Stimulated activated naive CD4-positive, alpha-beta T cell (primary cell): ENCODE measurements around the gene GALNT18.

Source experiments
- DNase-seq, 6 experiments: peaks; one replicate each; lab custom pipeline; 2025; lab: John Stamatoyannopoulos, UW

GALNT18 gene

DNA sequence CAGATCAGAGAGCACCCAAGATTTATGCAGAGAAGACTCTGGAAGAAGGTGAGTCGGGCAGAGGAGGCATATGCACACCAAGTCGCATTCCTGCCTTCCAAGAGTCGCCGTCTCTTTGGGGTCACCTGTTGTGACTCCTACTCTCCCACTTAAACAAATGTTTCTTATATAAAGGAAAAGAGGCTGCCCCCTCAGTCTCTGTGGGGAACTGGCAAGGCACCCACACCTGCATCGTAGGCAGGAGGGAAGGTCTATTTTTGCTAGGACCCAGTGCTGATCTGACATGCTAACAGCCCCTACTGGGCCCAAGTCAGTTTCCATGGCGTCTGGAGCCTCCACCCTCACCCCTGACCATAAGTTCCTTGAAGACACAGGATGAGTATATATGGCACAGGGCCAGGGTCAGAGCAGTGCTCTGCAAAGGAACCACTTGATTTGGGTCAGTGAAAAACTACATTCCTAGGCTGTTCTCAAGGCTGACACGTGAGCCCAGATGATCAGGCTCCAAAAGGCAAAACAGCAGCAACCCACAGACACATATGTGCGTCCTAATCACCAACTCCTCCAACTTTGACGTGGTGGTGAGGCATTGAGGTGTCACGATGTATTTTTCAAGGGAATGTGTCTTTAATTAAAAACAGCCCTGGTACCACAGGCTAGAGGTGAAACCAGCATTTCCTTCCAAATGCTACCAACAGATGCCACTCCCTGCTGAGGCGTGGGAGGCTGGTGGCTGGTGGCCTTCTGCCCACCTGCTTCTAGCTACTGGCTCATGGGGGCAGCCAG, 213.2 kb downstream of the GALNT18 start:
- no peak for DNase-seq

DNA sequence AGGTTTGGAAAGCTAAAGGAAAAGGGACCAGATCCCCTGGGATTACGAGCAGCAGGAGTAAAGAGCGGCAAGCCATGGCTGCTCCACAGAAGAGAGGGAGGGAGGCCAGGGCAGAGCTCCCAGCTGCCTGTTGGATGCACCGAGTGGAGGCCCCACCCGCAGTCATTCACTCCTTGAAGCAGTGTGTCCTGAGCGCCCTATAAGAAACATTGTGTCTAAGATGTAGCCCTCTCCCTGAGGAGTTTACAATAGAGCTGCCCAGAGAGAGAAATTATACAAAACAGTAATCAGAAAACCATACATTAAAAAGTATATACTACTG, 214.1 kb downstream of the GALNT18 start:
- no peak for DNase-seq

DNA sequence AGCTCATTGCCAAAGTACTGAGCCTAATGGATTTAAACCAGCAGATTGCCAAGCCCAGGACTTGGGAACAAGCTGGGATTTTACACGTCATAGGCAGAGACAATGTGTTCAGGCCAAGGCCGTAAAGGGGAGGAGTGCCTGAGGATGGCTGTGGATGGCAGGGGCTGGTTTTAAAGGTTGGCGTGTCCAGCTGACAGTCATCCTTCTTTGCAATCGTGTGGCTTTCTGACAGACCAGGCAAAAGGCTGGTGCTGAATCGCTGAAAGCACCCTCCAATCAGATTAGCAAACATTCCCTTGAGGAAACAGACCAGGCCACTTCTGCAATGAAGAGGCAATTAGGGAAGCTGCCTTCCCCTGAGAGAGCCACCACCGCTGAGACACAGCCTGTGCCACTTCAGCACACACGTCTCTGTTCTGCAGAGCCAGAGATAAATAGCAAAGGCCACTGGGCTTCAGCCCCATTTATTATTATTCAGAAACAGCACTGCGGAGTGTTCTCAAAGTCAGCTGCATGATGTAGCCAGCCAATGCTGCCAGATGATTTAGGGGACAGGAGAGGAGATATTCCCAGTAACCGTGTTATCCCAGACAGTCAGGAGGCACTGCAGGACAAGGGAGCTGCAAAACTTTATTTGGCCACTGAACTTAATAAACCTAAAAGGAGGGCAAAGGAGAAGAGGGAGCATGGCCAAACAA, 214.6 kb downstream of the GALNT18 start:
- no peak for DNase-seq

DNA sequence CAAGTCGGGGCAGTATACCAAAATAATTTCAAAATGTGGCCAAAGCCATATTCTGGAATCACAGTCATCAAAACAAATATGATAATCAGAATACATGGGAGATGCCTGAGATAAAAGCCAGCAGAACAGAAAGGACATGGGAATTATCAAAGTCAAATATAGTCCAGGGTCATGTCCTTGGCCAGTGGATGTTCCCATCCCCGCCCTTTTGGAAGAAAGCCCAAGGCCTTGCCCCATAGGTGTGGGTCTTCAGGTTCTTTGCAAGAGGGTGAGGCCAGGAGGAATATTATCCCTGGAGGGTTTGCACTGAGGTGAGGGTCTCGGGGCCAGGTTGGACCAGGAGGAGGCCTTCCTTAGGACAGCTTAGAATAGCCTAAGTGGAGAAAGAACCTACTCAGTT, 215.2 kb downstream of the GALNT18 start:
- no peak for DNase-seq

DNA sequence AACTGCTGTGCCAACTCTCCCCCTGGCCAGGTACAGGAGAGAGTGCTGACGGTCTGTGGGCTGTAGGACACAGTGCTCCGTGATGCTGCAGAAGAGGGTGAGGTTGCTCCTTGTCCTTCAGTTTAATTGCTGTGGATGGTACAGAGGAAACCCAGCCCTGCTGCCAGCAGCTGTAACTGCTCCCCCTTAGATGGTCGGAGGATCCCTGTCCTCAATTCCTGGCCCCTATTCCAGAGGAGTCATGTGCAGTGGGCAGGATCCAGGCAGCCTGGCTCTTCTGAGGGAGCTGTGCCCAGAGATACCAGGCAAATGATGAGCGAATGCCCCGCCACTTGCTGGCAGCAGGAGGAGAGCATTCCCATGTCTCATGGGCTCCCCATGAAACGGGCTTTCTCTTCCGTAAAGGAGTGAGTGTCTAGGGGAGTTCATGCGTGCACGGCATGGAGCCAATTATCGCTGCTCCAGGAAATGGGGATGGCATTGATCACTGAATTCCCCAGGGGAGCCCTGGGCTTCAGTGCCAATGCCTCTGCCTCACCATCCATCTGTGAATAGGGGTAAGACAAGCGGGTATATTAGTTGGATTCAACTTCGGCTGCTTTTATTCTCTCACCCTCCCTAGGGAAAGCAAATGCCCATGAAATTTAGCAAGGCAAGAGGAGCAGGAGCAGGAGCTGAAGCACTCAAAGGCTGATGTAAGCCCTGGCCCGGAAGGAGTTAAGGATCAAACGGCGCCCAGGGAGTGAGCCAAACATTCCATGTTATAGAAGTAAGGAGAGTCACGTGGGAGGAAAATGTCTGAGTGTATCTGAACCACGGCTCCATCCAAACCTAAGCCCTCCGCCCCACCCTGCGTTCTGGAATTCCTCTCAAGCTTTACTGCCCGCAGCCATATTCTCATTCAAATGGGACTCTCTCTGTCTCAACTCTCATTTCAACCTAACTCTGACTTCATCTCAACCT, 217.8 kb downstream of the GALNT18 start:
- no peak for DNase-seq

DNA sequence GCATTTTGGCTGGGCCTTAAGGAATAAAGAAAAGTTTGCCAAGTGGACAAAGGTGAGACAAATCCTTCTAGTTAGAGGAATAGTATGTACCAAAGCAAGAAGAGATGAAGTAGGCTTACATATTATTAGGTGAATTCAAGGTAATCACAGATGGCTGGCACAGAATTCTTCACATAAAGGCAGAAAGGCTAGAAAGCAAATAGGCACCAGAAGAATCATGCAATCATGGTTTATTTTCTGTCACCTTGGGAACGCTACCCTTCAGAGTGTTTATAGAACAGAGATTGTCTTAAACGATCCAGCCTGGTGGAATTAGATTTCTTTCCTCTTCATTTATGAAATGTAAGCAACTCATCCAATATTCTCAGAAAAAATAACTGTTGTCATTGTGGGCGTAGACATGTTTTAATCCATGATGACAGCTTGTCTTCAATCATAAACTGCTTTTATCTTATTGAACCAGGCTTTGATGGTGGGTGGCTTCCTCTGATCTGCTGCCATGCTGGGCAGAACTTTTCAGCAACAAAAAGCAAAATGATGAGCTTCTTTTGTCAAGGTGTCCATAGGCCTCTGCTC, 219.8 kb downstream of the GALNT18 start:
- DNase-seq = no peak

DNA sequence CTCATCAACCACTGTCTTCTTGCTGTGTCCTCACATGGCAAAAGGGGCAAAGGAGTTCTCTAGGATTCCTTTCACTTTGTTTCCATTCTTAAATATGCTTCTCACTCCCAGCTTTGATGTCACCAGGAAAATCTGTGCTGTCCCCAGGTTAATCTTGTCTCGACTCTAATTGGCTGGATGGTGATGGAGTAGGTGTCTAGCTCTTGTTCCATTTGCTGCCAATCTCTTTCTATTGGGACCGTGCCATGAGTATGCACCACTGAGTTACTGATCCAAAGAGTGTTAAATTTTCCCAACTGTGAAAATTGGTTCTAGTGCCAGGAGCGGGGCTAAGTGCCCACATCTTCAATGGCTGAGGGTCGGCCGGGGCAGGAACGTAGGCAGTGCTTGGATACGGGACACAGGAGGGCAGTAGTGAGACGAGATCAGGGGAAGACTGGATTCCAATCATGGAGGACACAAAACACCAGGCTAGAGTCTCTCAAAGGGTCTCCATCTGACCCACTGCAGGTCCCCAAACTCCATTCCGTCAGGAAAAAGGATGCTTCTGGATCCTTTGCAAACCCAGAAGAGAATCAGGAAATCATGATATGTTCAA, 221.1 kb downstream of the GALNT18 start:
- no peak for DNase-seq

DNA sequence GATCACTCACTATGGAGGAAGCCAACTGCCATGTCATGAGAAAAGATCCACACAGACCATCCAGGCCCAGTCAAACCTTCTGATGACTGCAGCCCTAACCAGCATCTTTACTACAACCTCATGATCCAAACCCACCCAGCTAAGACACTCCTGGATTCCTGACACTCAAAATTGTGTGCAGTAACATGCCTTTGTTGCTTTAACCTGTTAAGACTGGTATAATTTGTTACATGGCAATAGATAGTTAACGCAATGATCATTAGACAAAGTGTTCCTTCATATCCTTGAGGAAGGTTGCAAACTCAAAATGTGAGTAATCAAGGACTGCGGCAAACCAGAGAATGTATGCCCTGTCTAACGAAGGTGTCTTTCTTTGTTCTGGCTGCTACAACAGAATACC, 221.7 kb downstream of the GALNT18 start:
- DNase-seq = no peak

DNA sequence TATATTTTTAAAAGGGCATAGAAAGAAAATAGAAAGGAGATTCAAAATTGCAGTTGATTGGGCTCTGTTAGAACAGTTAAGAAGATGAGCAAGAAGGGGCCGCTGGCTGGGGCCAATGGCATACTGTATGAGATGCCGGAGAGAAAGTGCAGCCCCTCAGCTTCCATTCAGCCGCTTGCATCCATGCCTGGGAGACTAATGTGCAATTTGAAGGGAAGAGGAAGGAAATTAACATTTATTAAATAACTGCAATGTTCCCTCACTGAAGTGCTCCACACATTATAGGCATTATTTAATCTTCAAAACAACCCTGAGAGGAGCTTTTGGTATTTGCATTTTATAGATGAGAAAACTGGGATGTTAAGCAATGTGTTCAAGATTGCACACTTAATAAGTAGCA, 224.0 kb downstream of the GALNT18 start:
- DNase-seq = no peak

DNA sequence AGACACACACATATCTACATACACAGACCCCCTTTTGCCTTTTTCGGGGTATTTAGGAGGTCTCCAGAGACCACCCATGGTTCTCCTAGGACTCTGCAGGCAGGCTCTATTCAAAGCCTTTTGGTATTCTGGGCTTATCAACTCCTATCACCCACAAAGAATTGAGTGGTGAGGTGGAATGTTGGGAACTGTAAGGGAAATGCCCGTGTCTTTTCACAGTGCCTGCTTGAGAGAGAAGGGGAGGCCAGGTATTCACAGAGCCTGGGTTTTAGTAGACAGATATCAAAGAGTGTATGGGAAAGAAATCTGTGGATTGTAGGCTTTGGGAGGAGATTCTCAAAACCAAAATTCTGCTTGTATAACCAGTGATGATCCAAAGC, 224.8 kb downstream of the GALNT18 start:
- no peak for DNase-seq

DNA sequence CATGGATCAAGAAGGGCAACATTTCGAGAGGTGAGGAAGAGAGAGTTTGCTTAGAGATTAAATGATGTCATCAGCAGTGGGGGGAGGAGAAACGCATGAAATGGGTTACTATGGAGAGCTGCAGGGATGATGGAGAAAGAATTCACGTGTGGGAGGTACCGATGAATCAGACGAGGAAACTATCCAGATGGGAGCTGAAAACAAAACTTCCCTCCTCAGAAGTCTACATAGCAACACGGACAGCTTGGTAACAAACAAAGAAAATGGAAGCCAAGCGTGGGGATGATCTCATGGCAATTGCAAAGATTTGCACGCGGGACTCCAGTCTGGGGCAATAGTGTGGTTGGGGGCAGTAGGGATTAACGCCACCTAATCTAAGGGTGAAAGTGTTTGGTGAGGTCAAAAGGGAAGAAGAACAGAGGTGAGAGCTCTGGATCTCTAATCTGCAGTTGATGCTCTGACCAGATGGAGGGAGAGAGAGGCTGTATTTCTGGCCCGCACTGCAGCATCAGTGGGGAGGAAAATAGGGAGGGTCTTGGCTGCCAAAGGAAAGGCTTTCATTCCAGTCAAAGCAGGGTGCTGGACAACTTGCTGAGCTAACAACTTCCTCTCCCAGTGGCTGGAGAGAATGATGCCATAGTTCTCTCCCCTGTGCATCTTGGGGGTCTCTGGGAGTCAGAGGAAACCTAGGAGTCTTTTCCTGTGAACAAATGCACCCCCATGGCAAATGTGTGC, 225.3 kb downstream of the GALNT18 start:
- no peak for DNase-seq

DNA sequence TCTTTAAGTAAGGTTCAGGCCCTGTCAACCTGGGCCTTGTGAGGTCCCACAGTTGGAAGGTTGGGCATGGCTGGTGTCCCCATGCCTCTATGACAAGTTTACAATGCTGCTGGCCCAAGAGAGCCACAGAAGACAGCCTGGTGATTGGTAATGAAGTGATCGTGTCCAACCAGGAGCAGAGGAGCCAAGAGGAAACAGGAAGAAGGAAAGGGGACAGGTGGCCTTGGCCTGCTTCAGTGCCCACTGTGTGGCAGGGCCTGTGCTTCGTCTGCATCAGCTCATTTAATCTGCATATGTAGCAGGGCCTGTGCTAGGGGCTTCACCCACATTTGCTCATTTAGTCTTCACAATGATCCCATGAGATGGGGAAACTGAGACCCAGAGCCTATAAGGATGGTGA, 226.7 kb downstream of the GALNT18 start:
- no peak for DNase-seq

DNA sequence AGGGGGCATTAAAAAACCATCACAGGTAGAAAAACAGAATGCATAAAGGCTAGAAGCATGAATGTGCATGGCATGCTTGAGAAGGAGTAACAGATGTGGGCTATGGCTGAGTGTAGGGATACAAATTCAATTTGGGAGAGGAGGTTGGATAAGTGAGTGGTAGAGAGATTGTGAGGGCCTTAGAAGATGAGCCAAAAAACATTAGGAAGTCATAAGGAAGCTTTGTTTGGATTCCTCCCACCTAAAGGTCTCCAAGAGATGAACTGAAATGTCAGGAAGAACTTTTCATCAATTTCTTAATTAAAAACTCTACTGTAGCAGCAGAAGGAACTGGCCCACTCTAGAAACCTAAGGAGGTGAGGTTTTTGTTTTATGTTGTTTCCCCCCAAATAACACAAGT, 227.6 kb downstream of the GALNT18 start:
- DNase-seq = no peak

DNA sequence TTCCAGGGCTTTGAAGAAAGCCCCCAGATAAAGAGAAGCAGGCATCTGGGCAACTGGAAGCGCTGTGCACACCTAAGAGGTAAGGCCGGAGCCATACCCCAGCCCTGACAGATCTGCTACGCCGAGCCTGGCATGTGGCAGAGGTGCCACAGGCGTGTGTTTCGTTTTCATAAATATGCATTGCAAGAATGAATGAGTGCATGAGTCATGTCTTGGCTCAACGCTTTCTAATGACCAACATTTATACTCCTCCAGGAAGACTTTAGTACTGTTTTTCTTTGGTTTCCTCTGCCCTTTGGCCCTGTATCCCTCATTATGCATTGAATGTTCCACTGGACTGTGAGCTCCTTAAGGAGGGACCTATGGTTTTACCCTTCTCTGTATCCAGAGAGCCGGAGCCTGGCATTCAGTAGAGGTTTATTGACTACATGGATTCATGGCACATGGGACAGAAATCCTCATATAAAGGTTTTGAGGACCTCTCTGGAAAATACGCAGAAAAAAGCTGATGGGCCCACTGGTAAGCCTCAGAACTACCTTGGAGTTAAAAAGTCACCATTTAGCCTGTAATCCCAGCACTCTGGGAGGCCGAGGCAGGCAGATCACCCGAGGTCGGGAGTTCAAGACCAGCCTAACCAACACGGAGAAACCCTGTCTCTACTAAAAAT, 229.9 kb downstream of the GALNT18 start:
- no peak for DNase-seq

DNA sequence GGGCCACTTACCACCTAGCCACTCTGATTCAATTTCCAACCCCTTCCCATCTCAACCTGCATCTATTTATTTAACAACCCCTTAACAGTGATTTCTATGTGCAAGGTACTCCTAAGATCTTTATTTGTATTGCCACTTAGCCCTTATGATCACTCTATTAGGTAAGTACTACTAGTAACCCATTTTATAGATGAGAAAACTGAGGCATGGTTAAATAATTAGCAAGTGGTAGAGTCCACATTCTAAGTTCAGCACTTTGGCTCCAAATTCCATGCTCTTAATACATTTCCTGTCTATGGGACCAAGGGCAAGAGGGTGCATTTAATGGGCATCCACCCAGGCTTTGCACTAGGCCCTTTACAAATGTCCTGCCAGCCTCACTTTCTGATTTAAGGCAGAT, 230.6 kb downstream of the GALNT18 start:
- no peak for DNase-seq

DNA sequence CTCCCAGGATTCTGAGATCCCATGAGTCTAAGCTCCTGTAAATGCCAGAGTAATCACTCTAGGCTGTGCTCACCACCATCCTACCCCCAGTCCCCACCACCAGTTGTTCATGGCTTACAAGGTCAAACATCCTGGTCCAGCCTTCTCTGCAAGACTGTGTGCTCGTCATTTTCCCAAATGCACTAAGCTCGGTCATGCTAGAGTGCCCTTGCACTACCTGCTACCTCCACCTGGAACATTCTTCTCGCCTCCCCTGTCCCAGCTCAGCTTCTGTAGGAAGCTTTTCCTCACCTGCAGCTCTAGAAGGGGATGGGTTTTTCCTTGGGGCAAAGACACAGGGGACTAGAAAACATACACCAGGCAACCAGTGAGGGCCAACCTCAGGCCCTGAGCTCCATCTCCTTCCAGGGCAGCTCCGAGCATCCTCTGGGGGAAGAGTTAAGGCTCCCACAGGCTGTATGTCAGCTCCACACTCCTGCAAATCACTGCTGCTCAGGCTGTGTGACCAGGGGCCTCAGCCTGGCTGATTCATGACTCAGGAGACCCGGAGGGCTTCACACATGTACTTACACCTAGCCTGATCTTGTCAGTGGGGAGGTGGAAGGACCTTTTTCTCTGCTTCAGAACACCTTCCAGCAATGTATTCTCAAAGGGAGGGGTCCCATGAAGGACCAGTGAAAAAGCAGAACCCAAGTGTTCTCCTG, 231.6 kb downstream of the GALNT18 start:
- no peak for DNase-seq

DNA sequence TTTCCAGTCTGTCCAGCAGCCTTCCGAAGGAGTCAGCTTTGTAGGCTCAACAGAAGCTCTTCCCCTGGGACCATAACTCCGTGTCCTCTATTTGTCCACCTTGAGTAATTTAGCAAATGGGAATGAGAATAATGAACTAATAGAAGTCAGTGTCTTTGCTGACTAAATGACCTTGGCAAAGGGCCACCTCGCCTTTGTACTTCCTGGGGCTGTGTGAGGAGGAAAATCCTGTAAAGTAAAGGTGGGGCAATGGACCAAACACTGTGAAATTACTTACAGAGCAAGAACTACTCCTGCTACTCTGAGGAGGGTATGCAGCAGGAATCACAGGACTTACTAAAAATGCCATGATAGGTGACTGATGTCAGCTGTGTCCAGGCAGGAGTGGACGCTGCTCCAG, 232.6 kb downstream of the GALNT18 start:
- no peak for DNase-seq

DNA sequence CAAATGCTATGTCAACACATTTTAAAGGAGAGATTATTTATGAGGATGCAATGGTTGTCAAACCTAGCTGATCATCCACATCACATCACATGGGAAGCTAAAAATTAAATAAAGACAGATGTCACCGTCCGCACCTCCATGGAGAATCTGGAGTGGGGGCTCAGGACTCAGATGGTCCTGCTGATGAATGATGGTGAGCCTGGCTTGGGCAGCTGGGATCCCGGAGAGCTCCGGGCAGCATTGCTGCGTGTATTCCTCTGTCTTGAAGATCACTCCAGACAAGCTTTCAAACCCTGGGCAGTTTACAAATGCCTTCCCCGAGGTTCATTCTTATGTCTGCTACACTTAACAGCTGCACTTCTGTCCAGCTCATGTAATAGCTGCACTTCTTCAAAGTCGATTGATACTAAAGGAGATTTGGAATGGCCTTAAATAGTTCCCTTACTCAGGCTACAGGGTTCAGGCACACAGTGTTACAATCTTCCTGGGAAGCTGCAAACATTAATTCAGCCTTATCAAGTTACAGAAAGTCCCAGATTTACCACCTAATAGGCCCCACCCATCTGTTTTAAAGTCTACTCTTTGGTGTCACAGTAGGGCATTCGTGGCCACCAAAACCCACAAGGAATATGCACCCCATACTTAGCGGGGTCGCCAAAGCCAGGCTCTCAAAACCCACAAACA, 234.0 kb downstream of the GALNT18 start:
- no peak for DNase-seq

DNA sequence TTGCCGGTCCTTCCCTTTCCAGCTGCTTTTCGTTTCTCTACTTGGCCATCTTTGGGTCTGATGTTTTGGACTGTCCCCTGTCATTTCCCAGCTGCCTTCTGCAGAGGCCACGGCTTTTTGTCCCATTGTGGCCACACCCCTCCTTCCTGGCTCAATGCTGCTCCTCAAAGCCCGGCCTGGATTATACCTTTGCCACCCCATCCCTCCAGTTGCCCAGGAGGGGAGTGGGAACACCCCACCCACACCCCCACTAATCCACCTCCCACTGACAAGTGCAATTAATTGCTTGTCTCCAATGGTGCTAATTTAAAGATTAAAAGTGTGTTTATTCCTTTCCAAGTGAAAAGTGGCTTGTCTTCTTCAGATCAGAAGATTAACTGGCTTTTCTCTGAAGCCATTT, 234.6 kb downstream of the GALNT18 start:
- DNase-seq = no peak

DNA sequence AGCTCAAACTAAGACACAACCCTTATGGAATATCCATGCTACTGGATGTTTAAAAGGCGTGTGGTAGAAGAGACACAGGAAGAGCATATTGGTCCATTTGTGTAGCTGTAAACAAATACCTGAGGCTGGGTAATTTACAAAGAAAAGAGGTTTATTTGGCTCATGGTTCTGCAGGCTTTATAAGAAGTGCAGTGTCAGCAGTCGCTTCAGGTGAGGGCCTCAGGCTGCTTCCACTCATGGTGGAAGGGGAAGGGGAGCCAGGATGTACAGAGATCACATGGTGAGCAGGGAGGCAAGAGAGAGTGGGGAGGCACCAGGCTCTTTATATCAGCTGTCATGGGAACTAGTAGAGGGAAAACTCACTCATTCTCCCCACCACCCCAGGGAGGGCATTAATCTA, 237.0 kb downstream of the GALNT18 start:
- no peak for DNase-seq
